NCI-H446 (cell line): ENCODE measurements around the gene EPHB1.
"Not testable (repeated sequence)": the region's sequence is repeated elsewhere in the genome, so short reads cannot be mapped to it uniquely, and the experiment has no call there.

ENCODE experiments used
- DNase-seq, 2 experiments: peaks; one replicate each; lab custom pipeline; 2025; lab: John Stamatoyannopoulos, UW

Gene EPHB1

DNA sequence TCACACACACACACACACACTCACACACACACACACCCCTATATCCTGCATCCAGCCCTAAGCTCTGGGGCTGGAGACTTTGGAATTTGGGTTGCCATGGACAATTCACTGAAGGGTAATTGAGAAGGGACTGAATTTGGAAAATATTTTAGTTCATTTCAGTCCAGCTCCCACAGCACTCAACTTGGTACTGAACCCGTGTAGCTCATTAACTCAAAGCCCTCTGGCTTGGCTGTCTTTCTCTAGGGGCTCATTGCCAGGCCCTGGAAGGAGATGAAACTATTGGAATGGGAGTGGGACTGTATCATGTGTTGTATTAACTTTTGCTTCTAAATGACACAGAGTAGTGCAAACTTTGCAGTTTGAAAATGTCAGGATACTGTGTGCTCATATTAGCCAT lies 157.3 kb downstream of the EPHB1 start:
- peak in 1 of 2 experiments; percentile 22 for DNase-seq

DNA sequence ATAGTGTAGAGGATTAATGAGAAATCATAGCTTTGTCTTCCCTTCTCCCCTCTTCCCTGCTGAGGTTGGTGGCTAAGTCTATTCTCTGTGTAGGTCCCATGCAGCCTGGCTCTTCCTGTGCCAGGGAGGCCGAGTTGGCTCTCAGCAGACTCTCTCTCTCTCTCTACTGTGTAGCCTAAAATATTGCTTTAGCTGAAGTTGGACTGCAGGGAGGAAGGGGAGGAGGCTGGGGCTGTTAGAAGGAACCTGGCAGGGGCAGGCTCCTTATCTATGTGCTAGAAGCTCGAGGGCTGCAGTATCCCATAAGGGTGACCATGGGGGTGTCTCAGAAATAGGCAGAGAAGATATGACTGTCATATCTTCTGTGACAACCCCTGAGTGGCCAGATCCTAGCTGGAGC lies 160.8 kb downstream of the EPHB1 start:
- DNase-seq, result no peak

DNA sequence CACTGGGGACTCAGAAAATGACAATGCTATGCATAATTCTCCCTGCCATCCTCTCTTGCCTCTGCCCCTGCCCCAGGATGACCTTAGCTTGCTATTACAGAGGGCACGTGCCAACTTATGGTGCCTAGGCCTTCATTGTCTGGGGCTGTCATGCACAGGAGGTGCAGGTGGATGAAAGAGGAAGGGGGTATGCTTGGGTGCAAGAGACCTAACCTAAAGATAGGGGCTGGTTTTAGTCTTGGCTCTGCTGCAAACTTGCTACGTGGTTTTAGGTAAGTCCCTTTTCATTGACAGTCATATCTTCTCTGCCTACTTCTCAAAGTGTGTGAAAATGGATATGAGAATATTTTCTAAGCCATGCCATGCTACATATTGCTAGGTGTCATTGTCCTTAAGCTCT lies 161.3 kb downstream of the EPHB1 start:
- no peak for DNase-seq

DNA sequence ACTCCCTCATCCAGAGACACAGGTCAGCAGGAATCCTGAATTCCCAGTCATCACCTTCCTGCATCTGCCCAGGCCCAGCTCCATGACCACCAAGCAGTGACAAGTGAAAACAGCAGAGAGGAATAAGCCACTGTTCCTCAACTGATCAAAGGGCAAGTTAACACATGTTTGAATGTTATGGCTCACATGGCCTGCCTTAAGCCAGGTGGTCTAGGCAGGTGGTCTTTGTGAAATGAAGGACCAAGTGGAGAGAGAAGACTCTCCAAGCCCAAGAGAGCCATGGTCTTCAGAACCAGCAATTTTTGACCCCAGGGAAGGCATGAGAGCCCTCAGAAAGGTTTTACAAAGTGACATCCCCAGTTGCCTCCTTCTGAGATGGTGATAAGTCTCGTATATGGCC lies 161.8 kb downstream of the EPHB1 start:
- DNase-seq, result no peak

DNA sequence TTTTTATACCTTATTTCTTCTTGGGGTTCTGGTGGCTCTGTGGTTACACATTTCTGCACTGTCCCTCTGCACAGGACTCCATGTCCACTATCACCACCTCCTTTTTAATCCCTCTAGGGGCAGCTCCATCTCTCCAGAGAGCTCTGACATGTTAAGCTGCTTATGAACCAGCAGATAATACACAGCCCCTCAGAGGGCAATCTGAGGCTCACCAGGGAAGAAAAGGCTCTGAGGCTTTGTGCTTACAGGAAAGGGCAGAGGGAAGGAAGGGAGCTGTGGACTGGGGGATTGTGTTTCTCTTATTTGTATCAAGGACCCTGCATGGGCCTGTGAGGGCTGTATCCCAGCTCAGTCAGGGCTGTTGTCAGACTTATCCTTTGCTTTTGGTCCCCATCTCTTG lies 164.5 kb downstream of the EPHB1 start:
- no peak for DNase-seq

DNA sequence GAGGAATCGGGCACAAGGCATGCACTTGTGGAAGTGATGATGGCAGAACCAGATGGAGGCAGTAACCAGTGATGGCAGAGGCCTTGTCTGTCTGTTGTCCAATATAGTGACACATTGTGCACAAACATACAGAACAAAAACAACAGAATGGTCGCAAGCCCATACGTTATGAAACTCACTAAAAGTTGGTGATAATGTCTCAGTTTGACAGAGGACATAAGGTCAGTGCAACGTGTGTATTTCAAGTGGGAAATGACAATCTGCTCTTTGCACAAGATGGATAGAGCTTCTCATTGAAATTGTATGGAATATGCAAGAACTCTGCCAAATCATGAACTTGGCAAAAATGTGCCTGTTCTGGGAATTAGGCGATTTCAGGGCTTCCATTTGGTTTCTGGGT lies 169.2 kb downstream of the EPHB1 start:
- peak; percentile 23 to 79 for DNase-seq

DNA sequence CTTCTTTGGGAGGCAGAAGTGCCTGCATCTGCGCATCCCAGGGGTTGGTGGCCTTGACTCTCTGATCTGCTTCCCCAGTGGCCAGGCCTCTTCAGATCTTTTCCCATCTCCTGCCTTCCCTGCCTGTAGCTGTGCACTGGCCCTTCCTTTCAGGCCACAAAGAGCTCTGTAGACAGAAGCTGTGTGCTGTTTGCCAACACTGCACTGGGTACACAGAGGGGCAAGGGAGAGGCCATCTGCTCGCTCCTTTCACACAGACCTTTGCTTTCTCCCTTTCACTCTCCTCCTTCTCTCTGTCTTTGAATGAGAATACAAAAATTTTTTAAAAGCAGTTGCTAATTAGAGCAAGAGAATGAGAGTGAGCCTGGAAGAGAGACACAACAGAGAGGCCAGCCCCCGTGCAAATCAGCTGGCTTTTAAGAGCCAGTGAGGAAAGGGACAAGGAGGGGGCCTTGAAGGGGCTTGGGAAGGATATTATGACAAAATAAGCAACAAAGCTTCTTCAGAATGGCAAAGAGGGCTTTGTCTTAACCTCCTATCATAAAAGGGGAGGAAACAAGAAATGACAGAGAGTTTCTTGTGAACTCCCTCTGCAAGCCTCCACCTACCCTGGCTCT lies 170.9 kb downstream of the EPHB1 start:
- peak; percentile 24 to 67 for DNase-seq

DNA sequence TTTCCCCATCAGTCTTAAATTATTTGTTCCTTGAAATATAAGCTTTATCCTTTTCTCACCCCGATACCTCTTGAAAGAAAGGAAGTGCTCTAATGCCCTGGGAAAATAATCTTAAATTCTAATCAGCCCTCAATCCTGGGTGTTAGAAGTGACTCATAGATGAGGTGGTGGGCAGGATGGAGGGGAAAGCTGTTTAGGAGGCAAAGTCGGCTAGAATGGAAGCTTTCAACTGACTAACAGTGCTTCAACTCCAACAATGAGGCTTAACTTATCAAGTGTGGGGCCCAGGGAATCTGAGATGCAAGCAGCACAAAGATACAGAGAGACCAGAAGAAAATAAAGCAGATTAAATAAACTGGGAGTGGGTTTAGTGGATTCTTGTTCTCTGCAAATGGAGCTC lies 175.8 kb downstream of the EPHB1 start:
- no peak for DNase-seq

DNA sequence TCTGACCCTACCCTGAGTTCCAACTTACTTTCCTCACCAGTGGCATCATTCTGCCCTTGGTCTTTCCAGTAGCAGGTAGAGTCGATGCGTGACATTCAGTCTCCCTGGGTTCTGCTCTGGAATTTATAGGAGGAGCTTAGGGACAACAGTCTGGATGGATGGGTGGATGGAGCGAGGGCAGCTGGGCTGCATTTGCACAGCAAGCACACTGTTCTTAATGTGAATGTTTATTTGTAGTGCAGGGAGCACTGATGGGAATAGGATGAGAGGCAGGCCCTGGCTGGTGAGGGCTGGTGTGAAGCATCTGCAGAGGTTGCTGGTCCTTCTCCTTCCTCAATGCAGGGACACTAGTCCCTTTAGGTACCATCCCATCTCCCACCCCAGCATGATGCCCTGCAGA lies 176.2 kb downstream of the EPHB1 start:
- no peak for DNase-seq

DNA sequence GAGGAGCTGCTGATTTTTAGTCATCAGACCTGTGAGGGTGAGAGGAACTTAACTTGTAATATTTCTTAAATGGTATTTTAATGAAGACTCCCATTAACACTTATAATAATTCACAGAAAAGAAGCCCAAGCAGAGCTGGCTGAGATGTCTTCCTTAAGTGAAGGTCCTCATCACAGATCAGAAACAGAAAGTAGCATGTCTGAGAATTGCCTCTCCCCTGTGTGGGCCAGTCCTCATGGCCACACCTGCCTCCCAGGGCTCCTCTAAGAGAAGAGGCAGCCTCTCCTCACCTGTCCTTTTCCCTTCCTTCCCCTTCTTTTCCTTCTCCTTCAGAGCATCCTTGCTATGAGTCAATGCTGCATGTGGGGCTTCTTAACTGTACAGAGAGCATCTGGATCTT lies 176.8 kb downstream of the EPHB1 start:
- DNase-seq, result not testable (repeated sequence)

DNA sequence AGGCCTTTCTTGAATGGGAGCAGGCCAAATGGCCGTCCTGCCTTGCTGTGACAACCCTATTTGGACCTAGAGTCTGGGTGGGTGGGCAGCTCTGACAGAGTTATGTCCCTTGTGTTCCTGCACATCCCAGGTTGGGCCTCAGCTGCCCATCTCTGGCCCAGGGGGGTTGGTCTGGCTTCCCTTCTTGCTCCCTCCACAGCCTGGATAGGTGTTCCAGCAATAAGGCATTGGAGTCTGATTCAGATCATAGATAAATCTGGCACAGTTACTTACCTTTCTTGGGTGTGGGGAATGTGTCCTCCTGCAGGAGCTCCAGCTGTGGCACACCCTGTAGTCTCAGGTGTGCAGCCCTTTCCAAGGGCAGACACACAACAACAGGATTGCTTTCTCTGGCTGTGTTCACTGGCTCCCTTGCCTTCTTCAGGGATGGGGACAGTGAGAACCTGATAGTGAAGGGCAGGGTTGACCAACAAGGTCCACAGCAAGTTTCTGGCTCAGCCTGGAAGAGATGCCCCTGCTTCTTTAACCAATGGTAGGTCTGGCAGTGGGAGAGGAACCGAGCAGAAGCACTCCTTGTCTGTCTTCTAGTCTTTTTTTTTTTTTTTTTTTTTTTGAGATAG lies 177.9 kb downstream of the EPHB1 start:
- no peak for DNase-seq

DNA sequence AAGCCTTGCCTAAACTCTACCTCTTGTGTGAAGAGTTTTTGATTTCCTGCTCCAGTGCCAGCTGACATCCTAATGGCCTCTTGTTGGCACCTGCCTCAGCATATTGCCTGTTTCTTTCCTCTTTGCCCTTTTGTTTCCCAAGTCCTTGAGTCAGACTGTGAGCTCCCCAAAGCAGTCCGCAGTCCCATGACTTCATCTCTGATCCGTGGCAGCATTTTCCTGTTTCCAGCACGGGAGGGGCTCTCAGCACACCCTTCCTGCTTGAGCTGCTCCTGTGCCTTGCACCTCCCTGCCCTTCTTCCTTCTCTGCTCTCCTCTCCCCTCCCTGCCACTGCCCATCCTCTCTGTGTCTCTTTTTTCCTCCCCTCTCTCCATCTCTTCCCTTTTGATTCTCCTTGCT lies 179.6 kb downstream of the EPHB1 start:
- DNase-seq, result no peak

DNA sequence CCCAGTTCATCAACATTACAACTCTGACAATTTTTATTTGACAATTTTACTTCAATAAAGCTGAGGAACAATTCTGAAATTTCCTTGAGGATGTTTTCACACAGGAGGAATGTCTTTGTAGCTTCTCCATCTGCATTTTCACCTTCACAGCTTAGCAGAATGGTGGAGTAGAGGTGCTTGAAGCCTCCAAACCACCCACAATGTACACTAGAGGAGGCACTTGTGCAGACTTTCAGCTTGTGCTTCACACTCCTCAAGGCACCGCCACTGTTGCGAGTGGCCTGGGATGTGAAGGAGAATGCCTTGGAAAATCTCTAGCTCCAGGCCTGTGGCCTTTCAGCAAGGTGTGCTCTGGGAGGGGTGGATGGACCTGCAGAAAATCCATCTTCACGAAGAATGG lies 181.9 kb downstream of the EPHB1 start:
- DNase-seq, result no peak

DNA sequence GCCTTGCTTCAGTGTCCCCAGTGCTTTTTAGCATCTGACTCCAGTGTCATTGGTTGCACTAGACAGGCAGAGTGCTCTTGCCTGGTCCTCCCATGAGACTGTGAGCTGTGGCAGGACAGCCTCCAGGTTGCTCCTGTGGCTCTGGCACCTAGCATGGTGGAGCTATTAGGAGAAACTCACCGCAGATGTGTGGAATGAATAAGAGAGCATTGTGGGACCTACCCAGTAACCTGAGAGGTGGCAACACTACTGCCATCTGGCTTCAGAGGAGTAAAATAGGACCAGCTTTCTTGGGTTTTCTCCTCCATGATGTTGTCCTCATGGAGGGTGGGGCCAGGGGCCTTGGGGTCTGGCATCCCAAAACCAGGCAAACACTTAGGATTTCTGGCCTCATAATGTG lies 183.6 kb downstream of the EPHB1 start:
- DNase-seq, result no peak

DNA sequence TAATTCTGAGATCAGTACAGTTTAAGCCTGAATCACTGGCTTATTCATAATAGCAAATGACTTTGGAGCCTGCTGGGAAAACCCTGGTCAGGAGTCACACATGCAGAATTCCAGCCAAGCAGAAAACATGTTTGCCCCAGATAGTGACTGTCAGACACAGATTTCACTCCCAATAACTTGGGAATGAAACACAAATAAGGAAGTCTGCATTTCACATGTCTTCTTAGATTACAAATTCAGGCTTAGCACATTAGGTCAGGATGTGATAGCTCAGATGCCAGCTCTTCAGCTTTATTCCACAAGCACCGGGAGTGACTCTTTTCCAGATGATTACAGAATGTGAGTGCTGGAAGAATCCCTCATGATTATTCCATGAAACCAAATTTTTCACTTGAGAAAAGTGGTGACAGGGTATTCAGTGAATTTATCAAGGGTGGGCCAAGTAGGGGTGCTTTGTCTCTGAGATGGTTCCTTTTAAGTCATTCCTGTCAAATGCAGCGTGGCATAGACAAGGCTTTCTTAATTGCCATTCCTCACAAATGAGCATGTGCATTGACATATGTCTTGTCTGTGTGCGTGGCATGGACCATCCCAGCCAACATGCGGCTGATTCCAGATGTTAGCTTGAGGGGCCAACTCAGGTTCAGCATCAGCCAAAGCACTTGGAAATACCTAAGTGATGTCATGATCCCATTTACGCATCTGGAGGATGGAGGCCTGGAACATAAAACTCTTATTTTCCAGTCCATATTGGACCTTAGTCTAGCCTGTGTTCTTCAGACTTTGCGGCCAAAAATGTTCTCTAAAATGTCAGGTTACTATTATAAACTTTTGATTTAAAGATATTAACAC lies 191.0 kb downstream of the EPHB1 start:
- no peak for DNase-seq

DNA sequence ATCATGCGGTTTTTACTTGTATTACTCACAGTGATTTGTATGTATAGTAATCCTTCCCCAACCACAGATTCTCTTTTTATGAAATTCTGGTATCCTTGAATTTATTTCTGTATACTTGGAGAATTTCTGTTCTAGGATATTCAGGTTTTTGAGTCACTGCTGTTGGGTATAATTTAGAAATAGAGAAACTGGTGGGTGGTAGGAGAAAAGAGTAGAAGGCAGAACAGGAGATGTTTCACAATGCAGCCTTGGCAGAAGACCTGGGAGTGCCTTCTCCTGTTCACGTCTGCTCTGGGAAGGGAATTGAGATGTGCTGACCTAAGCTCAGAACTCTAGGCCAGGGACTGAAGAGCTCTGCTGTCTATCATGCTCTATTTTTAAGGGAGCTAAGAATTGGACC lies 193.6 kb downstream of the EPHB1 start:
- no peak for DNase-seq

DNA sequence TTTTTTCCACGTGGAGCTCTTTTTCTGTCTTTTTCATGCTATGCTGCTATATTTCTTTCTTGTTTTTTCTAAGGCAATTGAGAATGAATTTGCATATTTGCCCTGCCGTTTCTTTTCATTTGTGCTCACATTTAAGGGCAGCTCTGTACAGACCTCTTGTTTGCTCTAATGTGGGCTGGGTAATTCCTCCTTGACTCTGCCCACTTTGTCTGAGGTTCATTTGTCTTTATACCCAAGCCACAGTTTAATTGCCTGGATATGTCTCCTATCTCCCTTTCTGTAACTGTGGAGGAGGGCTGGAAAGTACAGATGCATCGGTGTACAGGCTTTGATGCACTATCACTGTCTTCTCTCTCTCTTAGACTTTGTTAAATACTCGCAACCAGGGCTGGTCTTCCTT lies 195.9 kb downstream of the EPHB1 start:
- no peak for DNase-seq

DNA sequence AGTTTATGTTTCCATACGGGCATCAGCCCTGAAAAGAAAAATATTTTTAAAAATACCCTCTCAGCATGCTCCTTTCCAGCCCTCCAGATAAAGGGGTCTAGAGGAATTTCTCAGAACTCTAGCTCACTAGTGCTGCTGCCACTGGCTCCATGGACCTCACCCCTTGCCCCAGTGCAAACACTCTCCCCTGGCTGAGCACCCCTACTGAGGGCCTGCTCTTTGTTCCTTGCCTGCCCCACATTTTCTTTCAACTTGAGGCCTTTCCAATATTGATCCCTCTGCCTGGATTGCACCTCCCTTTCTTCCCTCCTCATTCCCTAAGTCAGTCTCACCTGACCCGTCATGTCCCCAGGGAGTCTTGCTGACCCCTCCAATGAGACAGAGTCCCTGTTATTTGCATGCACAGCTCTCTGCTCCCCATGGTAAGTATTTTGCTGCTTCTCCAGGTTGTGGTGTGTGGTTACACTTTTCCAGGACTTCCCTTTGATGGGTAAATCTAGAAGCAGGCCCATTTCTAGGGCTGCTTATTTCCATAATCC lies 196.5 kb downstream of the EPHB1 start:
- no peak for DNase-seq

DNA sequence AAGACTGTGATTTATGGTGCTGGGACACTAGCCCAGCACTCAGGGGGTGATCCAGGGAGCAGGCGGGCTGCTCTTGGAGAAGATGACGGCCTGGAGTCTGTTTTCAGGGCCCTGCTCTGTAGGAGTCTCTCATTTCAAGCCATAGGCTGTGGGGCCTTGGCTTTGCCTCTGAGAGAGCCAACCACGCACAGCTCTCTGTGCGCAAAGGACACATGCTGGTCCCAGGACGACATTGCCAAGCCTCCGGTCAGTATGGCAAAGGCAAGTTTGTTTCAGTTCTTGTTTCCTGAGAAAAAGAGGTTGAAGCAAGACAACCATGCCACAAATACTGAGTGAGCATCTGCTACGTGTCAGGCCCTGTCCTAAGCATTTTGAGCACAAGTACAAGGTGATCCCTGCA lies 197.1 kb downstream of the EPHB1 start:
- peak in 1 of 2 experiments; percentile 25 for DNase-seq

DNA sequence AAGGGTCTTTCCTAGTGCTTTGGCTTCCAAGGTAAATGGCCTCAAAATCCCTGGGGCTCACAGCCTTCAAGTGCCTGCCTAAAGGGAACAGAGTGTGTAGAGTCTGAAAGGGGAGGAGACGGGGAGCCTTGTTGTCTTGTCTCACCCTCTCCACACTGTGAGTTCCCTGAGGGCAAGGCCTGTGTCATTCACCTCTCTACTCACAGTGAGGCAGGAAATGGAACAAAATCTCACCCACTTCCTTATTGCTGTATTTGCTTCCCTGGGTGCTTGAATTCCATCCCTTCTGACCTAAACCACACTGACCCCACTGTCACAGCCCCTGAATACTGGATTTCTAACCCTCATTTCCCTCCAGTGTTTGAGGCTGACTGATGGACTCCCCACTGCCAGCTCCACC lies 197.5 kb downstream of the EPHB1 start:
- no peak for DNase-seq

DNA sequence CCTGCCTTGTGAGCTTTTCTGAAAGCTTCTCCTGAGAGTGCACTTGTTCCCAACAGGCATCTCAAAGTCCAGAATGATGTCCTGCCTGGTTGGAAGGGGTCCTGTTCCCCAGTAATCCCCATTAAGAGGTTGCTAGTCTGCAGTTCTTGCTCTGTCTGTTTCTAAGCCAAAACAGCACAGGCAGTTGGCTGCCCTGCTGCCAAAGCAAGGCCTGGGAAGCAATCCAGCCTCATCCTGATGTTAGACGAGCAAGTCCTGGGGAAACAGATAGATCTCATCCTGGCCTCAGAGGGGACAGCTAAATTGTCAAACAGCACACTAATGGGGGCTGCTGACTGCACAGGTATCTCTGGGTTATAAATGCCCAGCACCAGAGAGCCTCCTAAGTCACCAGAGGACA lies 198.0 kb downstream of the EPHB1 start:
- peak in 1 of 2 experiments; percentile 49 for DNase-seq

DNA sequence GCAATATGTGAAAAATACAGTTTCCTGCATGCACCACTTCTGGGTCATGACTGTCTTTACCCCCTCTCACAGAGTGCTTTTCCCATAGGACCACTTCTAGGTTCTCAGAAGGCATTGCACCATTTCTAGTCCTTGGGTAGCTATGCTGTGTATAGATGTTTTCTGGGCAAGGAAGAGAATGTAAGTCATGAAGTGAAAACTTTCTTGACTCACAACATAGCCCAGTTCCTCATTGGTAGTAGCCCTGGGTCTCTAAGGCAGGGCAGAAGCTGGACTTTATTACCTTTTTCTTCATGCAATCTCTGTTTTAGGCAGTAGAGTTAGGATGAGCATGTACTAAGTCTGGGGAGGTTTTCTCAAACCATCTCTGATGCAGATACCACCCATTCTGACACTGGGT lies 203.1 kb downstream of the EPHB1 start:
- no peak for DNase-seq

DNA sequence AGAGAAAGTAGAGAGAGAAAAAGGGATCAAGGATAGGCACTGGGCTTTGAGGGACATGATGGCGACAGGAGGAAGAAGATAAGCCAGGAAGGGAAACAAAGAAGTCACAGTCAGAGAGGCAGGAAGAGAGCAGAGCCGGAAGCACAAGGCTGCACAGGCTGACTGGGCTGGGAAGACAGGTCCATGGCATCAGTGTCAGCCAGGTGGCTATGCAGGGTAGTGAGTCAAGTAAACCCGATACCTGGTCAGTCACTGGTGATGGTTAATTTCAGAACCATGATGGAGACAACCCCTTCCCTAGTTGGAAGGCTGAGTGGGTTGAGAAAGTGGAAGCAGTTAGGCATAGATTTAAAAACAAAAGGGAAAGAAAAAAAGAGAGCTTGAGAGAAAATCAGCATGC lies 203.8 kb downstream of the EPHB1 start:
- no peak for DNase-seq
